ENCODE data around the gene KRT32.

DNA sequence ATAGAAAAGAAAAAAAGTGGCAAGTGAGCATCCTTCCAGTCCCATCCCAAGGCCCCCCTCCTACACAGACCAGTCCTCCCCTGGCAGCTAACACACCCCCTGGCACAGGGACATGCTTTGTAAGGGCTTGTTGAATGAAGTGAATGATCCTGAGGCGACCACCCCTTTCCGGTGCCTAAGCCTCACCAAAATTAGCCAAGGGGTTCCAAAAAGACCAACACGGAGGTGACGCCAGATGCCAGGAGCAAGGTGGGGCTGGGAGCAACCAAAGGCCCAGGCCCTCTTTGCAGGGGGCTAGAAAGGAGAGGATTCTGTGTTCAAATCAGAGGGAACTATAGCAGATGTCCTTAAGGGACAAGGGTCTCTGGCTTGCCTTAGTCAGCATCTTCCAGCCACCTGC is 8.2 kb upstream of the KRT32 start:
- no peak for TF ChIP-seq POLR2A (IDR thresholded peaks at IDR 0.05; ENCODE audit: low read length)
- no peak for TF ChIP-seq GATA1 (IDR thresholded peaks at IDR 0.05; ENCODE audit: low read depth, low read length)
